GM19239 (cell line): ENCODE results near the gene RASGRF1.

Source experiments
- DNase-seq: peaks from one replicate; pipeline ENCODE4 v3.0.0; 2011; ENCODE audit warnings: low spot score; ENCODE audit not compliant: insufficient read length
- FAIRE-seq: peaks from 2 replicates; lab custom pipeline; 2011; peaks lifted over from hg19 to GRCh38; lab: Jason Lieb, UNC

The RASGRF1 gene

GRCh38 chr15:78993257-78993930, 97.2 kb downstream of the RASGRF1 start:
- no peak for DNase-seq
- FAIRE-seq = no peak

- FAIRE-seq = peak; percentile 28
- no peak for DNase-seq
Observed at GRCh38 chr15:78992416-78993256, 97.9 kb downstream of the RASGRF1 start.

GRCh38 chr15:78991879-78992278, 98.7 kb downstream of the RASGRF1 start:
- FAIRE-seq = no peak
- no peak for DNase-seq

DNA sequence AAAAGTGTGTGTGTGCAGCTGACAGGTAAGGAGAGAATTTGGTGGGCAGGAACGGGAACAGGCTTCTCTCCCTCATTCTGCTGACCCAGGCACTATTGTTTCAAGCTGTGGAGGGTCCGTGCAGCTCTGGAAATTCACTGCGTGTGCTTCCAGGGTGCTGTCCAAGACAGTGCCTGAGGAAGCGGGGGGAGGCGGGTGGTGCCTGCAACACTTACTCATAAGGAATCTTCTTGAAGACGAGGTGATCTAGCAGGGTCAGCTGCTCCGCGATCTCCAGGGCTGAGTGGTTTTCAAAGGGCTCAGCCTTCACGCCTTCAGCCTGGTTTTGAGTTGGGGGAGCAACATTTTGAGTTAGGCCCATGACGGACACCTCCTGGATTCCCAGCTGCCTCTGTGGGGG, 99.1 kb downstream of the RASGRF1 start:
- DNase-seq = no peak
- no peak for FAIRE-seq

DNA sequence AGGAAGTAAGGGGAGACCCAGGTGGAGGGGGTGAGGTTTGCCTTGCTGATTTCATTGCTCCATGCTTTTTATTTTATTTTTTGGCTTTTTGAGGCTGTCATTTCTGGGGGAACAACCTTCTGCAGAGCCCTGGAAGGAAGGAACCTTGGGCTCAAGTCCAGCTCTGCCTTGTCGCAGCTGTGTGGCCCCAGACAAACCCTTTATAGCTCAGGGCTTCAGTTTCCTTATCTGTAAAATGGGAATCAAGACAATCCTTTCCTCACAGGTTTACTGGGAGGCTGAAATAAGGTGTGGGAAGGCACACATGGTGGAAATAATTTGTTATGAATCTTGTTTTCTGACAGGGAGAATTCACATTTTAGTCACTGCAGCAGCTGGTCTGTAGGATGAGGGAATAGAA, 100.3 kb downstream of the RASGRF1 start:
- FAIRE-seq (no peak), DNase-seq (no peak)

- FAIRE-seq = no peak
Observed at GRCh38 chr15:78989701-78990240, 100.8 kb downstream of the RASGRF1 start.

DNA sequence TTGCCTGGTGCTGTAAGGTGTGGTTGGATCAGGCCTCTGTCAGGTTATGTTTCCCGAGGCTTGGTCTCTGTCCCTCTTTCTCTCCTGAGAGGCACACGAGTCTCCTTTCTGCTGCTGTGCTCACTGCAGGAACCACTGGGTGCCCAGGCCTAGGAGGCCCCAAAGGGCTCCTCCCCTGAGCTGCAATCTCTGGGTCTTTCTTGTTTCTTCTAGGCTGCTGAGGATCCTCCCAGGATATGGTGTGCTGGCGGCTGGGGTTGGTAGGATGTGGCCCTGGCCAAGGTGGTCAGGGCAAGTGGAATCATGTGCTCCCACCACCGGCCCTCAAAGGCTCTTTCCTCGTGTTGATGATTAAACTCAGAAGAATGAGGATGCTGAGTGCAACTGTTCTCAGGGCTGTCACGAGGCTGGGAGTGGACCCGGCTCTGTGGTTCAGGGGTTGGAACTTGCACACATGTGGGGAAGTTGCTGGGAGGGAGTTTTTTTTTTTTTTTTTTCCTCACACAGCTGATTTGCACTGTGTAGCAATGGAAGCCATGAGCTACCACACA, 102.1 kb downstream of the RASGRF1 start:
- no peak for FAIRE-seq
- DNase-seq = no peak

More at GRCh38 chr15:78989701-78990240, 100.8 kb downstream of the RASGRF1 start:
- no peak for DNase-seq

GRCh38 chr15:78987556-78988360, 102.8 kb downstream of the RASGRF1 start:
- FAIRE-seq = no peak
- no peak for DNase-seq

DNA sequence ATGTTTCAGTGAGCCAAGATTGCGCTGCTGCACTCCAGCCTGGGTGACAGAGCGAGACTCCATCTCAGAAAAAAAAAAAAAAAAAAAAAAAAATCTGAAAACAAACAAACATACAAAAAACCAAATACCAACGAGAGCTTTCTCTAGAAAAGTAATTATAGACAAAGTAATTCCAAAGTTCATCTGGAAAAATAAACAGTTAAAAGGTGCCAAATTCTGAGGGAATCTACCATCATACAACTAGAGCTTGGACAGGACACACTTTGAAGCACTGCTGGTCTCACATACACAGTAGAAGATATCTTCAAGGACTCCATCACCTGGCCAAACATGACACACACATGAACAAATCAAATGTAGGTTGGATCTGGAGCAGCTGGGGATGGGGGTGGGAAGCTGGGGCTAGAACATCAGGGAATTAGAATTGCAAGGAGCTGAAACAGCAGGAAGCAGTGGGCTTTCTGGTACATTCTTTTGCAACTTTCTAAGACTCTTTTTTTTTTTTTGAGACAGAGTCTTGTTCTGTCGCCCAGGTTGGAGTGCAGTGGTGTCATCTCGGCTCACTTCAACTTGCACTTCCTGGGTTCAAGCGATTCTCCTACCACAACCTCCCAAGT, 104.6 kb downstream of the RASGRF1 start:
- no peak for DNase-seq
- FAIRE-seq = no peak

DNA sequence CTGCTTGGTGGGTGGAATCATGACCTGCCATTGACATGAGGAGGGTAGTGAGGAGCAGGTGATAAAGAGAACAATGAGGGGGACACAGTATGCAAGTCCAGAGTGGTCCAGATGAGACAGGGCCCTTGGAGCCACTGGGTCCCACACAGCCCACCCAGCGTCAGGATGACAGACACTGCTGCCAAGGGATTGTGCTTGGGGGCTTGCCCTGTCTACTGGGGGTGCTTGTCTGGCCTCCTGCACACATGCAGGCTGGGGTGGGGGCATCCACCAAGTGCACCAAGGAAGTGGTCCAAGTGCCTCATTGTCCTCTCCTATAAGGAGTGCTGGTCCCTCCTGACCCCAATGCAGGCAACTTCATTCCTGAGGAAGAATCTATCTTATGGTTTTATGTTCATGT, 106.5 kb downstream of the RASGRF1 start:
- no peak for FAIRE-seq
- no peak for DNase-seq

GRCh38 chr15:78983146-78983918, 107.2 kb downstream of the RASGRF1 start:
- no peak for DNase-seq
- FAIRE-seq = no peak

- FAIRE-seq (no peak), DNase-seq (no peak)
Observed at GRCh38 chr15:78982736-78983135, 107.8 kb downstream of the RASGRF1 start.

DNA sequence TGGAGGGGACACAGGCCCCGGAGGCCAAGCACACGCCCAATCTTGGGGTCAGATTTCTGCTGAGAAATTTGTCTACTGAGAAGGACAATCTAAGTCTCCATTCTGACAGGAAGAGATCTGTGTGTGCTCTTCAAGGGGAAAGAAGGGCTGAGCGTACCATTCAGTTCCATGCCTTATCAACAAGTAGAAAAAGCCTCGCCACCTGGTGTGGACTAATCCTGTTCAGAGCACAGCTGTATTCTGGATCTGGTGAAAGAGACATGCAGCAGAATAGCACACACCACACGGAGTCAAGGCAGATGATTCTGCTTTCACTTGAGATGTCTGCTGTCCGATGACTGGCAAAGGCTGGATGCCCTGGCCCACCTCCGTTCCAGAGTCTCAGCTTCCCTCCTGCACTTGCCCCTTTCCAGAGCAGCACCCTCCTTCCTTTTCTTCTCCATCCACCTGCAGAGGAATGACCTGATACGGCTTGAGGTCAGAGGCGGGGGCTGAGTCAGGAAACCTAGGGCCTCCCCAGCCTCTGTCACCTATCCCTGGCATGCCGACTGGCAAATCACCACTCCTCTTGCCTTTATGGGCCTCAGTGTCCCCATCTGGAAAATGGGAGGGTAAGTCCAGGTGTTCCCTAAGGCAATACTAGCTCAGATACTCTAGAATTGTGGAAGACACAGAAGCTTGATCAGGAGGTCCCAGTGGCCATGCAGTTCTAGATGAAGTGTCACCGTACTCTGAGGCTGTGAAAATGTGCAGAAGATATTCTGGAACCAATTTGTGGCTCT, 108.9 kb downstream of the RASGRF1 start:
- FAIRE-seq (no peak), DNase-seq (no peak)

GRCh38 chr15:78979456-78980320, 110.9 kb downstream of the RASGRF1 start:
- DNase-seq (no peak), FAIRE-seq (peak; percentile 89)

GRCh38 chr15:78978601-78979179, 111.9 kb downstream of the RASGRF1 start:
- DNase-seq (no peak), FAIRE-seq (peak; percentile 70)

DNA sequence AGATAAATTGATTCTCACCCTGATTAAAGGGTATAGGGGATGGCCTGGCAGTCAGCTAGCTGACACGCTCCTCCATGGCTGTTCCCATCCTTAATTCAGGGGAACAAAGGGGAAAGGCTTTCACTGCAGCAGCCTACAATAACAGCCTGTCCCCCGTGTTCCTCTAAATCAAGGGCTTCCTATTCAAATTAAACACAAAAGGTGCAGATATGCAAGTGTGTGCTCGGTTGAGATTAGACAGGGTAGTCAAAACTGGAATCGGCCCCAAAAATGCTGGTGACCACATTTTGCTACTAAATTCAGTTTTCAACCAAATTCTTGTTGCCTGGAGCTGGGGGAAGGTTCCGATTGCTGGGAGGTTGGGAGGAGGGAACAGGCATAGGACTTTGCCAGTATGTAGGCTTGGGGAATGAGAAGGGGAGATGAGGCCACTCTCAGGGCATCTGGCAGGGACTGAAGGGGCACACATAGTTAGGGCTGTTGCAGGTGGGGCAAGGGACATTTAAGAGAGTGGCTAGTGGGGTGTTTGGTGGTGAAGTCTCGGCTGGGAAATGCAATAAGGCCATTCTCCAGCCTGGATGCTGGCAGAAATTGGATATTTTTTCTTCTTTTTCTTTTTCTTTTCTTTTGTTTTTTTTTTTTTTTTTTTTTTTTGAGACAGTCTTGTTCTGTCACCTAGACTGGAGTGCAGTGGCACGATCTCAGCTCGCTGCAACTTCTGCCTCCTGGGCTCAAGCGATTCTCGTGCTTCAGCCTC, 112.8 kb downstream of the RASGRF1 start:
- DNase-seq (no peak), FAIRE-seq (no peak)
